DMS114 treated with DMSO at 0.1 percent for 48 hours (cell line): ENCODE results near the gene SLC7A8.
"Not testable (repeated sequence)": the region's sequence is repeated elsewhere in the genome, so short reads cannot be mapped to it uniquely, and the experiment has no call there.

ENCODE experiments used
- DNase-seq: peaks from one replicate; lab custom pipeline; 2025; ENCODE audit not compliant: unreplicated experiment; lab: John Stamatoyannopoulos, UW

The SLC7A8 gene

GRCh38 chr14:23183479-23183878, at the start of gene SLC7A8:
Gene SLC7A8 (minus strand): TSS chr14:23183660. CDS start chr14:23182914, 746 bp downstream.
- DNase-seq: no peak

GRCh38 chr14:23232241-23232808, 48.9 kb upstream of the SLC7A8 start:
- DNase-seq: not testable (repeated sequence)

GRCh38 chr14:23228812-23229211, 45.4 kb upstream of the SLC7A8 start:
- DNase-seq: no peak

- no peak for DNase-seq
Measured at GRCh38 chr14:23227566-23227965, 44.1 kb upstream of the SLC7A8 start.

- not testable (repeated sequence) for DNase-seq
Measured at GRCh38 chr14:23224958-23225357, 41.5 kb upstream of the SLC7A8 start.

GRCh38 chr14:23219075-23219474, 35.6 kb upstream of the SLC7A8 start:
- no peak for DNase-seq

GRCh38 chr14:23217032-23218020, 33.9 kb upstream of the SLC7A8 start:
- no peak for DNase-seq

- DNase-seq: no peak
Measured at GRCh38 chr14:23215421-23215820, 32.0 kb upstream of the SLC7A8 start.

GRCh38 chr14:23209651-23210423, 26.4 kb upstream of the SLC7A8 start:
- DNase-seq: no peak

GRCh38 chr14:23208324-23208723, 24.9 kb upstream of the SLC7A8 start:
- DNase-seq: no peak

- no peak for DNase-seq
Measured at GRCh38 chr14:23207146-23207540, 23.7 kb upstream of the SLC7A8 start.

GRCh38 chr14:23206422-23207145, 23.1 kb upstream of the SLC7A8 start:
- no peak for DNase-seq

- no peak for DNase-seq
Measured at GRCh38 chr14:23202001-23202400, 18.5 kb upstream of the SLC7A8 start.

GRCh38 chr14:23199141-23199540, 15.7 kb upstream of the SLC7A8 start:
- DNase-seq: not testable (repeated sequence)

GRCh38 chr14:23196487-23196886, 13.0 kb upstream of the SLC7A8 start:
- DNase-seq: not testable (repeated sequence)

- DNase-seq: no peak
Measured at GRCh38 chr14:23195552-23196101, 12.2 kb upstream of the SLC7A8 start.

GRCh38 chr14:23193432-23193831, 10.0 kb upstream of the SLC7A8 start:
- no peak for DNase-seq

- no peak for DNase-seq
Measured at GRCh38 chr14:23187925-23188324, 4.5 kb upstream of the SLC7A8 start.

- peak; percentile 61 for DNase-seq
Measured at GRCh38 chr14:23186913-23187654, 3.6 kb upstream of the SLC7A8 start.

- no peak for DNase-seq
Measured at GRCh38 chr14:23185063-23185462, 1.6 kb upstream of the SLC7A8 start.
